NCI-H526 (cell line): ENCODE results near the gene SLC9A9.

Source experiments
- DNase-seq, 2 experiments: peaks; one replicate each; lab custom pipeline; 2025; lab: John Stamatoyannopoulos, UW

Gene SLC9A9

GRCh38 chr3:143597774-143598652 is 250.3 kb downstream of the SLC9A9 start:
- DNase-seq = no peak

GRCh38 chr3:143596957-143597642 is 251.2 kb downstream of the SLC9A9 start:
- no peak for DNase-seq

GRCh38 chr3:143595456-143596077 is 252.7 kb downstream of the SLC9A9 start:
- no peak for DNase-seq

GRCh38 chr3:143594206-143594605 is 254.1 kb downstream of the SLC9A9 start:
- DNase-seq = peak; percentile 68 to 70

GRCh38 chr3:143590660-143591059 is 257.6 kb downstream of the SLC9A9 start:
- DNase-seq = no peak

- no peak for DNase-seq
These were observed 261.7 kb downstream of the SLC9A9 start for GRCh38 chr3:143586576-143586975.

GRCh38 chr3:143585720-143586456 is 262.4 kb downstream of the SLC9A9 start:
- DNase-seq = no peak

GRCh38 chr3:143584474-143584873 is 263.8 kb downstream of the SLC9A9 start:
- DNase-seq = no peak

- no peak for DNase-seq
These were observed 266.1 kb downstream of the SLC9A9 start for GRCh38 chr3:143581972-143582722.

GRCh38 chr3:143578810-143579435 is 269.3 kb downstream of the SLC9A9 start:
- DNase-seq = no peak

- no peak for DNase-seq
These were observed 271.5 kb downstream of the SLC9A9 start for GRCh38 chr3:143576568-143577270.

- DNase-seq = no peak
These were observed 273.3 kb downstream of the SLC9A9 start for GRCh38 chr3:143574933-143575332.

GRCh38 chr3:143573610-143574303 is 274.5 kb downstream of the SLC9A9 start:
- no peak for DNase-seq

GRCh38 chr3:143571548-143571947 is 276.7 kb downstream of the SLC9A9 start:
- DNase-seq = no peak

GRCh38 chr3:143567823-143568222 is 280.4 kb downstream of the SLC9A9 start:
- no peak for DNase-seq

- DNase-seq = no peak
These were observed 282.3 kb downstream of the SLC9A9 start for GRCh38 chr3:143565951-143566350.

- no peak for DNase-seq
These were observed 284.5 kb downstream of the SLC9A9 start for GRCh38 chr3:143563786-143564185.

- no peak for DNase-seq
These were observed 285.5 kb downstream of the SLC9A9 start for GRCh38 chr3:143562789-143563188.

- DNase-seq = no peak
These were observed 289.0 kb downstream of the SLC9A9 start for GRCh38 chr3:143559296-143559695.

GRCh38 chr3:143552851-143553250 is 295.4 kb downstream of the SLC9A9 start:
- DNase-seq = no peak
